Tibial nerve (tissue), 3 donors: Measurements from ENCODE around the gene NANP.

Source experiments
- POLR2A ChIP-seq, 2 donors: fragments of 450-650 bp; IDR thresholded peaks; one replicate each; pipeline ENCODE4 v1.6.1; 2017; ENCODE audit warnings: antibody characterized with exemption in 2 of 2, mild to moderate bottlenecking in 2 of 2, moderate library complexity in 2 of 2
- TF ChIP-seq, protein P1 (sequence below), 5 experiments: fragments of 200-600 bp in 3 of 5; fragments of 450-650 bp in 2 of 5; sonication (generic) in 3 of 5; IDR thresholded peaks; one replicate each; pipeline ENCODE4 v1.5.1; 2016 to 2019; ENCODE audit warnings: antibody characterized with exemption in 5 of 5, mild to moderate bottlenecking in 3 of 5, moderate library complexity in 2 of 5

DNA sequence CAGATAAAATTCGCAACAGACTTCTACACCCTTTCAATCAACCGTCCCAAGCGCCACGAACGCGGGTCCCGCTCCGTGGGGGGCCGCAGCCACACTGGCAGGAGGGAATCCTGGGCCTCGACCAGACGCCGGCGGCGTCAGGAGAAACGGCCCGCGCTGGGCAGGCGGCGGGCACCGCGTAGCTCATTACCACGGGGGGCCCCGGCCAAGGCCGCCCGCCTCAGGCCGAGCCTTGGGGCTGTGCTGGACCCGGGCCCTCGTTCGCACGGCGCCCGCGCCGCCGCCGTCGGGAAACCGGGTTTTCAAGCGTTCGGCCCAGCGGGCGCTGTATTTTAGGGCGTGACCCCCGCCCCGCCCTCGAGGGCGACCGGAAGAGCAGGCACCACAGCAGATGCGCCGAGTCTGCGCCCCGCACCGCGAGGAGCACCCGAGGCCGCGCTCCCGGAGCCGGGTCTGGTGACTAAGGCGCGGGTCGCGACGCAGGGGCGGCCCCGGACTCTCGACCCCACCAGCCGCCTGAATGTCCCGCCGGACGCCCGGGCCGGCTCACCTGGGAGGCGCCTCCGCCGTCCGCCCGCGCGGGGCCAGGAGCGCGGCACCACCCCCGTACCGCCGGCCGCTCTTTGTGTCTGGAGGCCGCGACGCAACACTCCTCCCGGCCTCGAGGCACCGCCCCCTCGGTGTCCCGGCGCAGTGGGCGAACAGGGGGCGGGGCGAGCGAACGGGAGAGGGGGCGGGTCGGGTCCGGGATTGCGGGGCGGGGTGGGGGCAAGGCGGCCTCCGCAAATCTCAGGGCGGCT, 38.7 kb downstream of the NANP start, which contains the start of gene NINL:
- TF ChIP-seq, protein P1, sequence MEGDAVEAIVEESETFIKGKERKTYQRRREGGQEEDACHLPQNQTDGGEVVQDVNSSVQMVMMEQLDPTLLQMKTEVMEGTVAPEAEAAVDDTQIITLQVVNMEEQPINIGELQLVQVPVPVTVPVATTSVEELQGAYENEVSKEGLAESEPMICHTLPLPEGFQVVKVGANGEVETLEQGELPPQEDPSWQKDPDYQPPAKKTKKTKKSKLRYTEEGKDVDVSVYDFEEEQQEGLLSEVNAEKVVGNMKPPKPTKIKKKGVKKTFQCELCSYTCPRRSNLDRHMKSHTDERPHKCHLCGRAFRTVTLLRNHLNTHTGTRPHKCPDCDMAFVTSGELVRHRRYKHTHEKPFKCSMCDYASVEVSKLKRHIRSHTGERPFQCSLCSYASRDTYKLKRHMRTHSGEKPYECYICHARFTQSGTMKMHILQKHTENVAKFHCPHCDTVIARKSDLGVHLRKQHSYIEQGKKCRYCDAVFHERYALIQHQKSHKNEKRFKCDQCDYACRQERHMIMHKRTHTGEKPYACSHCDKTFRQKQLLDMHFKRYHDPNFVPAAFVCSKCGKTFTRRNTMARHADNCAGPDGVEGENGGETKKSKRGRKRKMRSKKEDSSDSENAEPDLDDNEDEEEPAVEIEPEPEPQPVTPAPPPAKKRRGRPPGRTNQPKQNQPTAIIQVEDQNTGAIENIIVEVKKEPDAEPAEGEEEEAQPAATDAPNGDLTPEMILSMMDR (IDR thresholded peaks at IDR 0.05) = no peak
- peak in 1 of 2 donors; percentile 43 for TF ChIP-seq POLR2A (IDR thresholded peaks at IDR 0.05)
